Tibial nerve (tissue), 4 donors: ENCODE measurements around the gene SLC13A2. TPM values are rescaled to one million over a fixed set of nuclear protein-coding genes. Genes with fewer than 3 reads are reported as not detected.

Experiments
- DNase-seq, 2 donors: peaks; one replicate each; pipeline ENCODE4 v3.0.0-alpha.2; 2019; ENCODE audit warnings: low spot score in 2 of 2
- H3K27ac ChIP-seq, 4 donors: fragments of 200-600 bp; sonication (generic) in 3 of 4; one replicate each; pipeline ENCODE4 v1.5.1; 2017 to 2019; ENCODE audit warnings: mild to moderate bottlenecking in 1 of 4
- H3K27me3 ChIP-seq, 2 donors: fragments of 200-600 bp; sonication (generic) in 1 of 2; one replicate each; pipeline versions ENCODE4 v1.5.1 to v1.6.0; 2017 to 2019
- H3K36me3 ChIP-seq, 3 donors: fragments of 200-600 bp; sonication (generic); one replicate each; pipeline ENCODE4 v1.5.1; 2018 to 2019
- H3K4me1 ChIP-seq, 4 donors: fragments of 200-600 bp; sonication (generic) in 3 of 4; one replicate each; pipeline ENCODE4 v1.5.1; 2017 to 2019
- H3K4me3 ChIP-seq, 4 donors: fragments of 200-600 bp; sonication (generic) in 3 of 4; one replicate each; pipeline ENCODE4 v1.5.1; 2017 to 2019; ENCODE audit warnings: mild to moderate bottlenecking in 1 of 4, moderate library complexity in 1 of 4
- H3K9me3 ChIP-seq, 4 donors: fragments of 200-600 bp; sonication (generic) in 3 of 4; one replicate each; pipeline ENCODE4 v1.5.1; 2017 to 2019
- CTCF ChIP-seq, 5 experiments: fragments of 200-600 bp in 3 of 5; fragments of 450-650 bp in 2 of 5; sonication (generic) in 3 of 5; IDR thresholded peaks; one replicate each; pipeline ENCODE4 v1.5.1; 2016 to 2019; ENCODE audit warnings: antibody characterized with exemption in 5 of 5, mild to moderate bottlenecking in 3 of 5, moderate library complexity in 2 of 5
- EP300 ChIP-seq, 2 donors: sonication (generic); formaldehyde crosslinking; IDR thresholded peaks; one replicate each; pipeline ENCODE4 v1.6.1; 2017; ENCODE audit warnings: antibody characterized with exemption in 2 of 2, mild to moderate bottlenecking in 1 of 2
- POLR2A ChIP-seq, 2 donors: fragments of 450-650 bp; IDR thresholded peaks; one replicate each; pipeline ENCODE4 v1.6.1; 2017; ENCODE audit warnings: antibody characterized with exemption in 2 of 2, mild to moderate bottlenecking in 2 of 2, moderate library complexity in 2 of 2
- WGBS, 2 donors: methylation state at CpG; one replicate each; pipeline ENCODE4 v1.1.5; 2018; 5-methylcytosine and 5-hydroxymethylcytosine counted together
- total RNA-seq, 4 donors: library from RNA; depleted of rRNA; stranded (reverse); fragments of >200 nt; gene quantifications; one replicate each; pipeline ENCODE4 v1.1.0, GENCODE V29; 2016

SLC13A2 gene
- total RNA-seq, 4 donors from 2014 or later, result not detected

- Histone ChIP-seq H3K4me1 (no peaks in the 10 kb centered on the region), H3K27ac (no peak overlapping the region), H3K9me3 (no peaks in the 10 kb centered on the region), H3K27me3 (peaks cover 0 to 6% of the 10 kb centered on the region in 2 donors), H3K36me3 (no peaks in the 10 kb centered on the region), H3K4me3 (no peak overlapping the region)
- WGBS, 2 donors, result 65 to 75% methylated on average over 6 to 9 of the region's 9 CpGs
- no peak for DNase-seq
- TF ChIP-seq CTCF (IDR thresholded peaks at IDR 0.05) (no peak), EP300 (IDR thresholded peaks at IDR 0.05) (no peak), POLR2A (IDR thresholded peaks at IDR 0.05) (no peak)
Measured at GRCh38 chr17:28499684-28500357, 26.4 kb downstream of the SLC13A2 start.

GRCh38 chr17:28500712-28501379 lies 27.4 kb downstream of the SLC13A2 start:
- Histone ChIP-seq H3K27ac (no peak overlapping the region), H3K36me3 (no peaks in the 10 kb centered on the region), H3K9me3 (no peaks in the 10 kb centered on the region), H3K27me3 (peaks cover 0 to 15% of the 10 kb centered on the region in 2 donors), H3K4me1 (no peaks in the 10 kb centered on the region), H3K4me3 (no peak overlapping the region)
- TF ChIP-seq EP300 (IDR thresholded peaks at IDR 0.05) (no peak), POLR2A (IDR thresholded peaks at IDR 0.05) (no peak), CTCF (IDR thresholded peaks at IDR 0.05) (no peak)
- no peak for DNase-seq
- 54 to 63% methylated on average over 13 of the region's 13 CpGs for WGBS, 2 donors

GRCh38 chr17:28501421-28502284 lies 28.2 kb downstream of the SLC13A2 start:
- Histone ChIP-seq H3K4me1 (no peaks in the 10 kb centered on the region), H3K27ac (no peak overlapping the region), H3K36me3 (no peaks in the 10 kb centered on the region), H3K4me3 (no peak overlapping the region), H3K9me3 (no peaks in the 10 kb centered on the region), H3K27me3 (peaks cover 0 to 22% of the 10 kb centered on the region in 2 donors)
- TF ChIP-seq EP300 (IDR thresholded peaks at IDR 0.05) (no peak), CTCF (IDR thresholded peaks at IDR 0.05) (no peak), POLR2A (IDR thresholded peaks at IDR 0.05) (no peak)
- 79 to 80% methylated on average over 2 to 3 of the region's 3 CpGs for WGBS, 2 donors
- DNase-seq, result no peak

GRCh38 chr17:28503420-28503819 lies 30.0 kb downstream of the SLC13A2 start:
- WGBS, 2 donors, result 57 to 67% methylated on average over 3 of the region's 3 CpGs
- Histone ChIP-seq H3K4me3 (no peak overlapping the region), H3K4me1 (peaks cover 0 to 4% (median 0%) of the 10 kb centered on the region in 4 donors), H3K27ac (no peak overlapping the region), H3K36me3 (no peaks in the 10 kb centered on the region), H3K27me3 (peaks cover 0 to 40% of the 10 kb centered on the region in 2 donors), H3K9me3 (no peaks in the 10 kb centered on the region)
- DNase-seq, result no peak
- TF ChIP-seq EP300 (IDR thresholded peaks at IDR 0.05) (no peak), POLR2A (IDR thresholded peaks at IDR 0.05) (no peak), CTCF (IDR thresholded peaks at IDR 0.05) (no peak)
